Activated CD4-positive, alpha-beta T cell treated with anti-CD3 and anti-CD28 coated beads, Interleukin-2, Interleukin-6, amounts not matched to agents 100 ng/mL and 50 ng/mL, durations not matched to agents 16 hours and 8 hours (primary cell): ENCODE data around the gene MTHFSD.

Source experiments
- DNase-seq: peaks from one replicate; pipeline ENCODE4 v3.0.0-alpha.2; 2020

MTHFSD gene

DNA sequence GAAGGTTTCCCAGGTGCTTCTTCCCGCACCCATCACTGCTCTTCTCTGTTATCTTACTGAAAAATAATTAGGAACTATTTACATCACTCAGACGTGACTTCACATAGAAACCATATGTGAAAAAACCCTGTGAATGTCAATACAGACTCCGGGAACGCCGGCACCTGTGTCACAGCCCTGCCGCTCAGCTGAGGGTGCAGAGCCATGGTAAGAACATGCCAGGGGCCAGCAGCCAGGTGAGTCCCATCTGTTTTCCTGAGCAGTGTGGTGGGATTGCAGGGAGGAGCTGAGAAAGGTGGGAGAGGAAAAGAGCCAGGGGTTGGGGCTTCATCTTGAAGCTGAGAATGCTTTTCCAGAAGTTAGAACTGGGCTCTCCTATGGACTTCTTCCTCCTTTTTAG is 31.0 kb downstream of the MTHFSD start:
- DNase-seq: no peak

DNA sequence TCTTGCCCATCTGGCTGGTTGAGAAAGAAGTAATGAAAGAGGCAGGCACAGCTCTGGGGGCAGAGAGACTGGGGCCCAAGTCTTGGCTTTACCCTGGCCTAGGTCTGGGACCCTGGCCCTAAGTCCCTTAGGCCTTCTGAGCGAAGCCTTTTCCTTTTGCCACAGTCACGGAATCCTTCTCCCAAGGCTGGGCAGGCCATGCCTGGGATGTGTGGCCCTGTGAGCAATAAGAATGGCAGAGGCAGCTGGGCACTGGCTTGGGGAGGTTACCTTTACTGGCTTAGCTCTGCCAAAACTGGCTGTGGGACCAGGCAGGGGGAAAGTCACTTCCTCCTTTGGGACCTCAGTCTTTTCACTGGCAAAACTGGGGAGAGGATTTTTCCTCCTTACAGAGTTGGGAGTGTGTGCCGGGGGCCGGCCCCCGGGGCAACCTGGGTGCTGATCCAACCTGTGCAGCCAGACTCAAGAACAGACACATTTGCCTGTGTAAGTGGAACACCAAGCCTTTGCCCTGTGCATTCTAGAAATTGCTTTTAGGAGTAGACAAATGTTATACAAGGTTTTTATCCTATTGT is 31.8 kb downstream of the MTHFSD start:
- no peak for DNase-seq

DNA sequence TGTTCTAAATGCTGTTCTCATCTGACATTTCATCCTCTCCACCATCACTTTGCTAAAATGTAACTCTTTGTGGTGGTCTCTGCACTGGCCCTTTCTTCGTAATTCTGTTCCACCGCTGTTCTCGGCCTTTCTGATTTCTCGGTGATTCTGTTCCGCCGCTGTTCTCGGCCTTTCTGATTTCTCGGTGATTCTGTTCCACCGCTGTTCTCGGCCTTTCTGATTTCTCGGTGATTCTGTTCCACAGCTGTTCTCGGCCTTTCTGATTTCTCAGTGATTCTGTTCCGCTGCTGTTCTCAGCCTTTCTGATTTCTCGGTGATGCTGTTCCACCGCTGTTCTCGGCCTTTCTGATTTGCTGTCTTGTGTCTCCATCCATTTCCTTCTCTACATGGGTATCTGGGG is 32.4 kb downstream of the MTHFSD start:
- no peak for DNase-seq

DNA sequence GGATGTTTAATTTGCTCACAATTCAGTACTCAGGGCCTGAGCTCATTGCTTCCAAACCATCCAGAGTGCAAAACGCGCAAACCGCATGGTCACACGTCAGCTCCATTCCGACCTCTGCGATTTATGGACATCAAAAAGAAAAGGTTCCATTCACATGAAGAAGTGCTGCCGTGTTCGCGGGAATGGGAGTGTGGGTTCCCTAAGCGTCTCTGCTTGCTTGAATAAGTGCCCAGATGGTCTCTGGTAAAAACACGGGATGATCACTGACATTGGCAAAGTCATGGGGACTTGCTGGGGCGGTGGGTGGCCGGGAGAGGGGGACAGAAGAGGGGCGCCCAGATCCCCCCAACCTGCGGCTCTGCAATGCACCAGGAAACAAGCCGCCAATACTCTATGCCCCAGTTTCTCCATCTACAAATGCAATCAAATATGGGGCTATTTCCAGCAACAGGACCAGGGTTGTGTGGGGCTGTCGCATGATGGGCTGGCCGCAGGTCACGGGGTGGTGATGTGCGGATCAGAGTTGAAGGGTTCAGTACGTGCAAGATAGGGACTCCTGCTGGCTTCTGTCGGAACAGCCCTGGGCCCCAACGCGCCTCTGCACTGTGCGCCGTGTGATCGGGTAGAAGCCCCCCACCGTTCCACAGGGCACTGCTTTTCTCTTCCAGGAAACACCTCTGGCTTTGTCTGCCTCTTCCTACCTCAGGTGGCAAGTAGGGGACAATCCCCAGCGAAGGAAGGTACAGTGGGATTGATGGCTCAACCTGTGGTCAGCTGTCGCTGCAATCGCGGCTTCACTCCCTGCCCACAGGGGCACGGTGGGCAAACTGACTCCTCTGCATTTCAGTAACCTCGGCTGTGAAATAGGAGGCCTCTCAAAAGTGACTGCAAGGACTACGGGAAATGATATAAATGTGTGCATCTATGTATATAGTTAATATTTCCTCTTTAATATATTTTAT is 33.5 kb downstream of the MTHFSD start:
- no peak for DNase-seq

DNA sequence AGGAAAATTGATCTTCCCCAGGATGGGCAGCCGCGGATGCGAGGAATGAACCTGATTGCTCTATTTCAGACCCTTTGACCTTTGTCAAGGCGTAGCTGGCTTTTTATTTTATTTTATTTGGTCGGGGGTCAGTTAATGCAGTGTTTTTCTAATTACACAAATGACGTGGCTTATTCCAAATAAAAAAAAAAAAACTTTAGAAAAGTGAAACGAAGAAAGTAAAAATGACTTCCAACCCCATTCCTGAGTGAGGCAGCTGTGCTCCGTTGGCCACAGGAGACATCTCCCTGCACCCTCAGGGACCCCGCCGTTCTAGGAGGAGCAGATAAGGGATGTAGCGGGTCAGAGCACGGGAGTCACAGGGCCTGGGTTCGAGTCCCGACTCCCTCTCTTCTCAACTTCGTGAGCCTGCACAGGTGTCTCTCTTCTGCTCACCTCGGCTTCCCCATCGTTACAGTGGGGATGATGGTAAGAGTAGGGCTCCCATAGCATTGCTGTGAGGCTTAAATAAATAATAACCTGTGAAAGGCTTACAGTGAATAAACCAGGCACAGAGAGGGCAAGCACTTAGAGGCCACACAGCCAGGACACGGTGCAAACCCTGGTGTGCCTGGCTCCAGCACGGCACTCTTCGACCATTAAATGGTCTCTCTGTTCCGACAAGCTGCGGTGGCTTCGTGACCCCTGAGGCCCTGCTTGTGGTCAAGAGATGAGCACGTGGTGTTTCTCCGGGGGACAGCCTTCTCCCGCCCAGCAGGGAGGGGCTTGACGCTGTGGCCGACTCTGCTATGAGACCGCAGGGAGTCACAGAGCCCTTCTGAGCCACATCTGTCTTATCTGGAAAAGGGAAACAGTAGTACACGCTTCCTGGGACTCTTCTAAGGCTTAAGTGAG is 34.5 kb downstream of the MTHFSD start:
- no peak for DNase-seq

DNA sequence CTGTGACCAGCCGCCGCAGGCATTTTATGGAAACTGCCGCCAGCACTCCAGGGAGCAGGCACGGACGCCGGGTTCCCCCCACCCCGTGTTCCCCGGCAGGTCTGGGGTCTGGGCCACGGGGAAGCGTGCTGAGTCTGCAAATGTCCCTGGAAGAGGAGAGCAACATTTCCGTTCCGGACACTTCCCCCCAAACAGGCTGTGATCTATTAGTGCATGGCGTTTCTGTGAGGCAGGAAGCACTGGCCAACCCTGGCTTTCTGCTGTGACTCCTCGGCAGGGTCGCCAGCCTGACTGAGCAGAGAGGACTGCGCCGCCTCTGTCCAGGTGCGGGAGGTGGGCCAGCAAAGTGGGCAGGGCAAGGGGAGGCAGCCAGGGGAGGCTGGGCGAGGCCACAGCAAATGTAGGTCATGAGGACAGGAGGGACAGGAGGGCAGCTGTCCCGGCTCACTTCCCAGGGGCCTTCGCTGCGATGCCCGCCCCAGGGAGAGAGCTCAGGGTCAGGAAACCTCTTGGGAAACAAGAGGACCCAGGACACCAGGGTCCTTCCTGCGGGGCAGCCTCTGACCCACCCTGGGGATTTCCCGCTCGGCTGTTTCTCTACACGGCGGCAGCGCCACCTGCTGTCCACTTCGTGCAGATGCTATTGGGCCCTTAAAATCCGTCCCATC is 35.3 kb downstream of the MTHFSD start:
- peak; percentile 65 for DNase-seq

DNA sequence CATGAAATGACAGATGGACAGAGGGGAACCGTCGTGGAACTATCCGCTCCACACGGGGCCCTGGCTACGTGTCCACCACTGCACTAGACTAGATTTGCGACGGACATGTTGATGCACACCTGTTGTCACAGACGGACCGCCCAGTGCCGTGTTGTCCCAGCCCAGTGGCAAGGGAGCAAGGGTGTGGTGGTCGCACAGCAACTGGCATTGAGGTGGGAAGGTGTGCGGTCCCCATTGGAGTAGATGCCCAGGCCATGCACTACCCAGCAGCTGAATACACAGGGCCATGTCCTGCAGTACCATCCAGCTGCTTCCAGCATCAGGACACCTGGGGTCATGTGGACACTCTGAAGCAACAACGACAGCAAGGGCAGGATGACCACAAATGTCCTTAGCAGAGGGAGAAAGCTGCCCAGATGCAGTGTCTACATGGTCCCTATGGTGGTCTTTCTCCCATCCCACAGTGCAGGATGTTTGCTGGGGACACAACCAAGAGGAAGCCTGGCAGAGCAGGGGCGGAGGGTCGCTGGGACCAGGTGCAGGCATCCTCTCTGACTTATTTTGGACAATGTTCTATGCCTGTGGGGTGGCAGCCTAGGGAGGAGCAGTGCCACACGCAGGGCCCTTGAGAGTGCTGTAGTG is 35.9 kb downstream of the MTHFSD start:
- no peak for DNase-seq

DNA sequence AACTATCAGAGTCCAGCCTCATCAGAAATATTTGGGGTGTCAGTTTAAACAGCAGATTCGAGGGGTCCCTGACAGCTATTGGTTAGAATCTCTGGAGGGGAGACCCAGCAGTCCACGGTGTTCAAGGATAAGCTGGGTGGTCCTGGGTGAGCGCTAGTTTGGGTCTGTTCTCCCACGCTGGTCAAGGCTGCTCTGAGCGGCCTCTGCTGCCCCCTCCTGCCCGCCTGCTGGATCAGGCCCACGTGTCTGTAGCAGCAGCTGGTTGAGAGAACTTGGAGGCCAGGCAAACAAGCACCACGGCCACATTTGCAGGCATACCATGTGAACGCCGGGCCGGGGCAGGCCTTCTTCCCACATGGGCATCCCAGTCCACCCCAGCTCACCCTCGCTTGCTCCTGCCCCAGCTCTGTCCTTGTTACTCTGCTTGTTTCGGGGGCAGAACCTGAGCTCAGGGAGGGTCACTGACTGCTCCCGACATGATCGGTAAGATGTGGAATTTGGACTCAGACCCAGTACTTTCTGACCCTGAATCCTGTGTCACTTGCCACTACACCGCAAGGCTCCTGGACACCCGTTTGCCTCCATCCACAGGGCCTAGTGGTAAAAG is 37.3 kb downstream of the MTHFSD start:
- DNase-seq: peak; percentile 41

DNA sequence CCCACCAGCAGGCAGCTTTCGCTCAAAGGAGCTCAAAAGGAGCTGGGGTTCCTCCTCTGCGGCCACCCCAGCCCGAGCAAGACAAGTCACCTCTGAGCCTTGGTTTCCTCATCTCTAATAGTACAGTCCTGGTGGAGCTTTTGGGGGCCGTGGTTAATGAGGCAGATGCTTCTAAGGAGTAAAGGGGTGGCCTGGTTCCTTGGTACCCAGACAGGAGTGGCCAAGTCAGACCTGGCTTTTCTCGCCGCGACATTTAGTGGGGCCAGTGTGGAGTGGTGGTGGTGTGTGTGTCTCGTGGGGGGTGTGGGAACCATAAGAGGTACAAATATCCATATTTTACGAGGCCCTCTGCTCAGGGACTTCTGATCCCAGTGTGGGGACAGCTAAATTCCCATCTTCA is 38.0 kb downstream of the MTHFSD start:
- no peak for DNase-seq

DNA sequence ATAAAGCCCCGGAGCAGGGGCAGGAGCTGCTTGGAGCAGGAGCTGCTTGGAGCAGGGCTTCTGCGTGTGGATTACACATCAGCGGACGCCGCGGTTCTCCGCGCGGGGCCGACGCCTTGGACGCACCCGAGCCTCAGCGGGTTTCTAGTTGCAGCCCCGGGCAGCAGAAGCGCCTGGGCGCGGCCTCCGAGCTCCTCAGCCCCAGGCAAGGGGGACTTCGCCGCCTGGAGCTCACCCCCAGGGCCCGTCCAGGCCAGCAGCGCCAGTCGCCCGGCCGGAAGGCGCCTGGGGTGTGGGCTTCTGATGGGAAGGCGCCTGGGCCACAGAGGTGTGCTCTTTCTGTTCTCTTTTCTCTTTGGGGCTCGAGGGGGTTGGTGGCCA is 38.4 kb downstream of the MTHFSD start:
- DNase-seq: no peak

DNA sequence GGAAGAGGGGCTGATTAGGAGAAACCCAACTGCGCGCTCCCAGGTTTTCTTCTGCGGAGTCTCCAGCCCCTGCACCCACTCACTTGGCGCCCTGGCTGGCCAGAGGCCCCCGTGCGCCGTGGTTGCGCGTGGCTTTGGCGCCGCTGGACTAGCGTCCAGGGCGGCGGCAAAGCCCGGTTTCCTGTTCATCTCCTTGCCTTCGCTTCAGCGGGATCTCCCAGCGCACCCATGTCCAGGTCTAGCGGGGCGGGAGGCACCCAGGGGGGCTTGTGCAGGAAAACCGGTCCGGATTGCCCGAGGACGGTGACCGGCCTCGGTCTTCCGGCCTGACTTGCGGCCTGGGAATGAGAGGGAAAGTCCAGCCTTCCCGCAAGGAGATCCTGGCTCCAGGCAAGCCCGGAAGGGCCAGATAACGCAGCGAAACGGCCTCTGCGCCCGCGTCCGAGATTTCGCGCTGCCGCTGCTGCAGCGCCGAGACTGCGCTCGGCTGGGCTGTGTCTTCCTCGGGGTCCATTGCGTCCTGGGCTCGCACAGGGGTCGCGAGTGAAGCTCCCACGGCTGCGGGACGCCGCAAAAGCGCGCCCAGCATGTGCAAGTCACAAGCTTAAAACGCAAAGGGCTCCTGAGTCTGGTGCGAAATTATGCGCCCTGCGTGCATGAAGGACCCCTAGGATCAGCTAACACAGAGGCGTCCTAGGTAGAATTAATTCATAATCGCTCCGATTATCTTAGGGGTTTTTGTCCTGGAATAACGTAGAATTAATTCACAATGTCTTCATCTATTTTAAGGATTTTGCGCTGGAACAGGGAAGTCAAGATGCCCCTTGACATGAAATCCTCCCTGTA is 39.0 kb downstream of the MTHFSD start:
- DNase-seq: no peak

DNA sequence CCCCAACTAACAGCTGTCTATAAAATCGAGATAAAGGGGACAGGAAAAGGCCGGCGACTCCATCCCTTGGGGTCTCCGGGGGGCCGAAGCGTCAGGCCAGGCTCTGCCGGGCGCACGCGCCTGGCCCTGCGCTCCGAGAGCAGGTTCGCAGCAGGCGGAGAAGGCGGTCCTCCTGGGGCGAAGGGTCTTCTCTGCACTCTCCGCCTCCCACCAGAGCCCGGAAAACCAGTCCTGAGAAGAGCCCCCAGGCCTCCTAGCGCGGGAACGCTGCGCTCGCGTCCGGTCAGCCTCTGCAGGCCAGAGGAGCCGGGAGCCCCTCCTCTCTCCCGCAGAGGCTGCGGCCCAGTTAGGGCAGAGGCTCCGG is 39.6 kb downstream of the MTHFSD start:
- DNase-seq: no peak

DNA sequence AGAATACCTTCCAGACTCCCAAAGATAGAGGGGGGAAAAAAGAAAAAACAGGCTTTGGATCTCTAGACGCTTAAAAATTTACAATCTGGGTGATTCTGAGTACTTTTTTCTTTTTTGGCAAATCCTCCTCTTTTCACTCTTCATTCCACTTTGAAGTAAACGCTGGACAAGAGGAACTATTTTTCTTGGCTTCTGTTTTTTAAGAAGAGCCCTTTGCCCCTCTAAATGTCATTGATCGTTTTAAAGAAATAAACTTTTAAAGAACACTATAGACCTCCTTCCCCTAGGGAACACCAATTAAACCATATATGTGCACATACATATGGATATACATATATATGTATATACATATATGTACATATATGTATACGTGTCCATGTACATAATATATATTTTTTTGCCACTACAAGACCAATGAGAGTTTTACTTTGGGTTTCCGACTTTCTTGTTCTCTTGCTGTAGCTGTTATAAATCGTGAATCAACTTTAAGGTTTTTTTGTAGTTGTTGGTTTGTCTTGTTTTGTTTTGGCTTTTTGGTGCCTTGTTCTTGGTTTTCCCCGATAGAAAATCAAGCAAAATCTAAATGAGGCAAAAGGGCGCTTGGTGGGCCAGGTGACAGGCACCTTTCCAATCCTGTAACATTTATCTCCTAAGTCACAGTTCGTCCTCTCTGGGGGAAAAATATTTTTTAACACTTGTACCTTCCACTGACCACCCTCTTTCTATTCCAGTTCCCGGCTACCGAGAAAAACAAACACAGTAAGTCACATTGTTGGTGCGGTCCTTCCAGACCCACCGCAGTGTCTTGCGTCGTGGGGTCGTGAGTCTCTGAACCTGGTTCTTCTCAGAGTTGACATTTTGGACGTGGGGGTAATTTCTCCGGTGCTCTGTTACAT is 40.3 kb downstream of the MTHFSD start:
- DNase-seq: no peak

DNA sequence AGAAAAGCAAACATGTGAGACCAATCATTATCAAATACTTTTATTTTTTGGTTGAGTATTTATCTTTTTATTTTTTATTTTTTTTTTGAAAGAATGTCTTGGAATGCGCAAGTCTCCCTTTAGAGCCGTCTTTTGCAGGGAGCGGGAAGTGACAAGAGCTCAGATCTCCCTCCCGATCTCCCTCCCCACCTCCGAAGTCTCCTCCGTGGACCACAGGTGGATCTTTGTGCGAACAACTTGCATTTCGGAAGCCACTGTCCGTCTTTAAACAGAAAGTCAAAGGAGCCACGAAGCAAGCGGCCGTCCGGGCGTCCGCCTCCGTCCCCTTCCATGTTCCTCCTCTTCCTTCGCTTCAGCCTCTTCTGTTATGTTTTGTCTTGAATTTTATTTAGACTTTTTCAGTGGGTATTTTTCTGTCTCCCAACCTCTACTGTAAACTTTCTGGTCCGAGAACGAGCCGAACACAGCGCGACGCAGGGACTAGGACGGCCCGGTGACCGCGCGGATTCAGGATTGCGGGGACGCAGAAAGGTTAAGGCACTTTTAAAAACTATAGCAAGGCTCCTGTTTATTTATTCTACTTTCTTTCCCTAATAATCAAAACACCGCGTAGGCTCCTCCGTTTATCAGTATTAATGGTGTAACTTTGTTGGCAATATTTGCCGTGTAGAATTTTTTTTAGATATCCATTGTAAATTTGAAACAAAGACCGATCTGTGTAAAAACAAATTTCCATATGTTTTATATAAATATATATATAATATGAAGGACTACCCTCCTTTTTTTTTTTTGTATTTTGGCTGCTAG is 41.4 kb downstream of the MTHFSD start:
- DNase-seq: no peak

DNA sequence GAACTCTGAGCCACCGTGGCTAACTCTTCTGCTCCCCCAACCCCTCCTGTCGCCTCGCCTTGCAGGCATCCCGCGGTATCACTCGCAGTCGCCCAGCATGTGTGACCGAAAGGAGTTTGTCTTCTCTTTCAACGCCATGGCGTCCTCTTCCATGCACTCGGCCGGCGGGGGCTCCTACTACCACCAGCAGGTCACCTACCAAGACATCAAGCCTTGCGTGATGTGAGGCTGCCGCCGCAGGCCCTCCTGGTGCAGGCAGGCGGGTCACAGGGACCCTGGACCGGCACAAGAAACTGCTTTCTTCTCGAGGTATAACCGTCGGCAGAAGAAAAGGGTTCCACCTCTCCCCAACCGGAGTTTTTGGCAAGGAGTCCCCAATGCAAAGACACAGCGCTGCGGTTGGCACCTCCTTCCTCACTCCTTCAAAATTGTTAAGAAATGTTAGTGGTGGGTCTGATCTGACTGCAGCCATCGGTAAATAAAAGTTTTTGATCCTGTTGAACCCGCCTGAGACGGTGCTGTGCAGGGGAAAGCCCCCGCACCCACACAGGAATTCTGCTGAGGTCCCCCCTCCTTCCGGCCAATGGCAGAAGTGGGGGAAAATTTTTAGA is 42.1 kb downstream of the MTHFSD start:
- no peak for DNase-seq

DNA sequence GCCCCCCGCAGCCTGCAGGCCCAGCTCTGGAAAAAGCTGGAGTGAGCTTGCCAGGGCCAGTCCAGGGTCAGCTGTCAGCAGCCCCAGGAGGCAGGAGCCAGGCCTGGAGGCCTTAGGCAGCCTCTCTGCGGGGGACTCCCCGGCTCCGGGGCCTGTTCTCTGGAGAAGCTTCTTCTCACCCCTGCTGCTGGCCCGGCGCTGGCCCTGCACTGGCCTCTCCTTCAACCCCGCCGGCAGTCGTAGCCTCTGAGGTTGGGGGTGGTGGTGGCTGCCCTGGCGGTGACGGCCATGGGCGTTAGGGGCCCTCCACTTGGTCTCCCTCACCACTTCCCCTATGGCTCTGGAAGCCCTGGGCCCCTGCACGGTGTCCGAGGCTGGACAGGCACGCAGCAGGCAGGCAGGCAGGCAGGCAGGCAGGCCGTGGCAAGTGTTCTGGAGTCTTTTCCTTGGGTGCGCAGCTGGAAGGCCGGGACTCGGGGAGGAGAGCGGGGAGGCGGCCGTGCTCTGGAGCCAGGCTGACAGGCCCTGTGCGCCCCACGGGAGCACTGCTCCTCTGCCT is 42.7 kb downstream of the MTHFSD start:
- no peak for DNase-seq

DNA sequence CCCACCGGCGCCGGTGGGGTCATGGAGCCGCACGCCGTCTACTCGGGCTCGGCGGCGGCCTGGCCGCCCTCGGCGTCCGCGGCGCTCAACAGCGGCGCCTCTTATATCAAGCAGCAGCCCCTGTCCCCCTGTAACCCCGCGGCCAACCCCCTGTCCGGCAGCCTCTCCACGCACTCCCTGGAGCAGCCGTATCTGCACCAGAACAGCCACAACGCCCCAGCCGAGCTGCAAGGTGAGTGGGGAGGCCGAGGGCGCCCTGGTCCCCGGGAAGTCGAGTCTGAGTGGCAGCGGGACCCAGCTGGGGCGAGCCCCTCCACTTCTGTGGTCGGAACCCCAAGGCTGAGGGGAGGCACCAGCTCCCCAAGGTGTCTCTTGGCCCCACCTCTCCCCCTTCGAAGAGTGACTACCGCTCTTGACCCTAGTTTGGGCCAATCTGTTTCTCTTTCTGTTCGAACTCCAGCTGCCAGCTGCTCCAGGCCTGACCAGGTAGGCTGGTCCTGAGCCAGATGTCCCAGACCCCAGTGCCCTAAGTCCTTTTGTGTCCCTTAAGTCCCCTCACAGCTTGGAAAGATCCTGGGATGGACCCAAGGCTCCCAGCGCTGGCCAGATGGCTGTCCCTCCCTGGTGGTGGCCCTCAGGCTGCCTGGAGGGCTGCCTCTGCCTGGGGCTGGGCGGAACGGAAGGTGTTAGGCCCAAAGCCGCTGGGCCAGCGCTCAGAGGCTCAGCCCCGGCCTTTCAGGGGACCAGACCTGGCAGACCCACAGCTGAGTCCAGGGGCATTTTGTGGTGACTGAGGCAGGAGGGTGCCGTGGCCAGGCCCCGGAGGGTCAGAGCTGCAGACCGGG is 43.5 kb downstream of the MTHFSD start:
- DNase-seq: no peak
